PC-9 (cell line): ENCODE measurements around the gene UNC5C.

Source experiments
- EZH2 ChIP-seq: fragments of 200-600 bp; sonication (generic); IDR thresholded peaks from 2 replicates; pipeline ENCODE4 v1.8.0; 2017; ENCODE audit warnings: antibody characterized with exemption, low read depth
- TF ChIP-seq, protein P1 (sequence below): fragments of 200-600 bp; sonication (generic); conservative IDR thresholded peaks from 2 replicates; pipeline ENCODE4 v1.6.1; 2017; ENCODE audit warnings: mixed run types, antibody characterized with exemption, mild to moderate bottlenecking, moderate library complexity

- TF ChIP-seq, protein P1, sequence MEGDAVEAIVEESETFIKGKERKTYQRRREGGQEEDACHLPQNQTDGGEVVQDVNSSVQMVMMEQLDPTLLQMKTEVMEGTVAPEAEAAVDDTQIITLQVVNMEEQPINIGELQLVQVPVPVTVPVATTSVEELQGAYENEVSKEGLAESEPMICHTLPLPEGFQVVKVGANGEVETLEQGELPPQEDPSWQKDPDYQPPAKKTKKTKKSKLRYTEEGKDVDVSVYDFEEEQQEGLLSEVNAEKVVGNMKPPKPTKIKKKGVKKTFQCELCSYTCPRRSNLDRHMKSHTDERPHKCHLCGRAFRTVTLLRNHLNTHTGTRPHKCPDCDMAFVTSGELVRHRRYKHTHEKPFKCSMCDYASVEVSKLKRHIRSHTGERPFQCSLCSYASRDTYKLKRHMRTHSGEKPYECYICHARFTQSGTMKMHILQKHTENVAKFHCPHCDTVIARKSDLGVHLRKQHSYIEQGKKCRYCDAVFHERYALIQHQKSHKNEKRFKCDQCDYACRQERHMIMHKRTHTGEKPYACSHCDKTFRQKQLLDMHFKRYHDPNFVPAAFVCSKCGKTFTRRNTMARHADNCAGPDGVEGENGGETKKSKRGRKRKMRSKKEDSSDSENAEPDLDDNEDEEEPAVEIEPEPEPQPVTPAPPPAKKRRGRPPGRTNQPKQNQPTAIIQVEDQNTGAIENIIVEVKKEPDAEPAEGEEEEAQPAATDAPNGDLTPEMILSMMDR = no peak
- TF ChIP-seq EZH2 = no peak
Observed at GRCh38 chr4:95232358-95233156, 316.2 kb downstream of the UNC5C start.
